Thyroid gland (tissue), 4 donors: Measurements from ENCODE around the gene DNAH10. TPM values are rescaled to one million over a fixed set of nuclear protein-coding genes. Genes with fewer than 3 reads are reported as not detected.

Source experiments
- DNase-seq, 2 donors: peaks; one replicate each; pipeline ENCODE4 v3.0.0-alpha.2; 2019
- H3K27ac ChIP-seq, 3 donors: fragments of 200-600 bp; sonication (generic); 1 replicate in 2 of 3; 2 replicates in 1 of 3; pipeline ENCODE4 v1.5.1; 2016 to 2019; ENCODE audit warnings: mild to moderate bottlenecking in 1 of 3, moderate library complexity in 1 of 3
- H3K27me3 ChIP-seq: fragments of 200-600 bp; sonication (generic); one replicate; pipeline ENCODE4 v1.5.1; 2019
- H3K36me3 ChIP-seq, 2 donors: fragments of 200-600 bp; sonication (generic); one replicate each; pipeline ENCODE4 v1.5.1; 2016 to 2019
- H3K4me1 ChIP-seq, 2 donors: fragments of 200-600 bp; sonication (generic); one replicate each; pipeline ENCODE4 v1.5.1; 2017 to 2019
- H3K4me3 ChIP-seq, 3 donors: fragments of 200-600 bp; sonication (generic); replicated peaks in 1 of 3; 1 replicate in 2 of 3; 2 replicates in 1 of 3; pipeline ENCODE4 v1.5.1; 2016; ENCODE audit warnings: mild to moderate bottlenecking in 1 of 3
- H3K9me3 ChIP-seq: fragments of 200-600 bp; sonication (generic); one replicate; pipeline ENCODE4 v1.5.1; 2017
- POLR2A ChIP-seq, 2 donors: fragments of 450-650 bp; IDR thresholded peaks; one replicate each; pipeline ENCODE4 v1.6.1; 2017; ENCODE audit warnings: antibody characterized with exemption in 2 of 2, mild to moderate bottlenecking in 2 of 2, moderate library complexity in 1 of 2
- WGBS, 2 donors: methylation state at CpG; one replicate each; pipeline ENCODE4 v1.1.5; 2017; 5-methylcytosine and 5-hydroxymethylcytosine counted together
- intact Hi-C: fragments of 100-400 bp; cut with DNase I; formaldehyde crosslinking; loops from one replicate; pipeline ENCODE4 v1.15.1; 2023
- total RNA-seq, 4 donors: library from RNA; depleted of rRNA; stranded (reverse); fragments of >200 nt; gene quantifications; one replicate each; pipeline ENCODE4 v1.2.3, GENCODE V29; 2016
- TF ChIP-seq, protein P1 (sequence below), 6 experiments: fragments of 200-600 bp in 3 of 6; fragments of 450-650 bp in 3 of 6; sonication (generic) in 3 of 6; IDR thresholded peaks; one replicate each; pipeline ENCODE4 v1.5.1; 2016 to 2019; ENCODE audit warnings: antibody characterized with exemption in 6 of 6, mild to moderate bottlenecking in 2 of 6, inconsistent platforms in 1 of 6, moderate library complexity in 1 of 6

Gene DNAH10
- total RNA-seq, 4 donors from 2014 or later, result 0.10 to 0.33 (median 0.27) TPM; not detected in 1

DNA sequence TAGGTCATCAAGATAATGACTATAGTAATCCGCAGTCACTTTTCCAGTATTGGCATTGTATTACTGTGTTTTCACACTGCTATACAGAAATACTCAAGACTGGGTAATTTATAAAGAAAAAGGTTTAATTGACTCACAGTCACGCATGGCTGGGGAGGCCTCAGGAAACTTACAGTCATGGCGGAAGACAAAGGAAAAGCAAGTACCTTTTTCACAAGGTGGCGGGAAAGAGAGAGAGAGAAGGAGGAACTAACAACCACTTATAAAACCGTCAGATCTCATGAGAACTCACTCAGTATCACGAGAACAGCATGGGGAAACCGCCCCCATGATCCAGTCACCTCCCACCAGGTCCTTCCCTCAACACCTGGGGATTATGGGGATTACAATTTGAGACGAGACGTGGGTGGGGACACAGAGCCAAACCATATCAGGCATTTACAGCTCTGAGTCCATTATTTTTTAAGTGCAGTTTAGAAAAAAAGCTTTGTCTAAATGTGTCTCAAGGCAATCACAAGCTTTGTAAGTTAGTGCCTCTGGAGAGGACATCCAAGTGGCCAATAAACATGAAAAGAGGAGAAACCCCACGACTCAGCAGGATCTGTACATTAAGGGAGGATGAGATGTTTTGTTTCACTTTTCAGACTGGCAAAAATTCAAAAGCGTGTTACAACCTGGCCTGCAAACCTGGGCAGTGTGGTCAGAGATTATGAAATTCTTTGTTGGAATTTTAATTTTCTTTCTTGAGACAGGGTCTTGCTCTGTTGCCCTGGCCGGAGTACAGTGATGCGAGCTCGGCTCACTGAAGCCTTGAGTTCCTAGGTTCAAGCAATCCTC lies 82.0 kb downstream of the DNAH10 start:
- no peak for DNase-seq

DNA sequence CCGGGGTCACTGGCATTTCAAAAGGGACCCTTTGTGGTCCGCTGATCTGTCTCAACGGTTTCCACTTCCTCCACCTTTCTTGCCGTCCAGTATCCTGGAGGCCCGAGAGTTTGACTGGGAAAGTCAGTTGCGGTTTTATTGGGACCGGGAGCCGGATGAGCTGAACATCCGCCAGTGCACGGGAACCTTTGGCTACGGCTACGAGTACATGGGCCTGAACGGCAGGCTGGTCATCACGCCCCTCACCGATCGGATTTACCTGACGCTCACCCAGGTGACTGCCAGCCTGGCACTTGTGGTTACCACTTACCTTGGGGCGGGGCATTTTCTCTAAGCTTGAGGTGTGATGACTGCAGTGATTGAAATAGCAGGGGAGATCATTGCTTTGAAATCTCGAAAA lies 83.8 kb downstream of the DNAH10 start:
- intact Hi-C loops, result no loop called here
- Histone ChIP-seq H3K36me3 (no peaks in the 10 kb centered on the region), H3K9me3 (no peaks in the 10 kb centered on the region), H3K4me3 (no peak overlapping the region), H3K27ac (no peak overlapping the region), H3K27me3 (no peaks in the 10 kb centered on the region), H3K4me1 (no peaks in the 10 kb centered on the region)
- WGBS, 2 donors, result 91 to 92% methylated on average over 19 of the region's 19 CpGs
- DNase-seq, result no peak
- no peak for TF ChIP-seq POLR2A (IDR thresholded peaks at IDR 0.05)
- TF ChIP-seq, protein P1, sequence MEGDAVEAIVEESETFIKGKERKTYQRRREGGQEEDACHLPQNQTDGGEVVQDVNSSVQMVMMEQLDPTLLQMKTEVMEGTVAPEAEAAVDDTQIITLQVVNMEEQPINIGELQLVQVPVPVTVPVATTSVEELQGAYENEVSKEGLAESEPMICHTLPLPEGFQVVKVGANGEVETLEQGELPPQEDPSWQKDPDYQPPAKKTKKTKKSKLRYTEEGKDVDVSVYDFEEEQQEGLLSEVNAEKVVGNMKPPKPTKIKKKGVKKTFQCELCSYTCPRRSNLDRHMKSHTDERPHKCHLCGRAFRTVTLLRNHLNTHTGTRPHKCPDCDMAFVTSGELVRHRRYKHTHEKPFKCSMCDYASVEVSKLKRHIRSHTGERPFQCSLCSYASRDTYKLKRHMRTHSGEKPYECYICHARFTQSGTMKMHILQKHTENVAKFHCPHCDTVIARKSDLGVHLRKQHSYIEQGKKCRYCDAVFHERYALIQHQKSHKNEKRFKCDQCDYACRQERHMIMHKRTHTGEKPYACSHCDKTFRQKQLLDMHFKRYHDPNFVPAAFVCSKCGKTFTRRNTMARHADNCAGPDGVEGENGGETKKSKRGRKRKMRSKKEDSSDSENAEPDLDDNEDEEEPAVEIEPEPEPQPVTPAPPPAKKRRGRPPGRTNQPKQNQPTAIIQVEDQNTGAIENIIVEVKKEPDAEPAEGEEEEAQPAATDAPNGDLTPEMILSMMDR (IDR thresholded peaks at IDR 0.05), result no peak

More for the DNA sequence above, 82.0 kb downstream of the DNAH10 start:
- intact Hi-C loops, result no loop called here
- Histone ChIP-seq H3K4me1 (no peaks in the 10 kb centered on the region), H3K36me3 (no peaks in the 10 kb centered on the region), H3K4me3 (no peak overlapping the region), H3K9me3 (no peaks in the 10 kb centered on the region), H3K27me3 (no peaks in the 10 kb centered on the region), H3K27ac (no peak overlapping the region)
- 81 to 84% methylated on average over 14 of the region's 14 CpGs for WGBS, 2 donors
- TF ChIP-seq POLR2A (IDR thresholded peaks at IDR 0.05), result no peak
- TF ChIP-seq, protein P1 (IDR thresholded peaks at IDR 0.05), result no peak

DNA sequence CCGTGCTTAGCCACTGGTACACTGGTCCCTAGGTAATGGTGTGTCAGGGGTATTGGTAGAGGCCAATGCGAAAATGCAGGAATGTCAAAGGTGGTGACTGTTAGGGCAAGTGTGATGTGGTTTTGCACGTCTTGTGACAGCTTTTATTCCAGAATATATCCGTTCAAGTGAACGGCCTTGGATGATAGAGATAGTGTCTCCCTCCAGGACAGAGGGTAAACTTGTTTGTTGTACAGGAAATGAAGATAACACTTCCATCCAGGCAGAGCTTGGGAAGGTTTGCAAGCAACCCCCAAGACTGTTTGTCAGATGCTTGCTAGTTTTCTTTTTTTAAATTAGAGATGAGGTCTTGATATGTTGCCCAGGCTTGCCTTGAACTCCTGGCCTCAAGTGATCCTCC lies 84.2 kb downstream of the DNAH10 start:
- TF ChIP-seq, protein P1 (IDR thresholded peaks at IDR 0.05), result no peak
- no peak for TF ChIP-seq POLR2A (IDR thresholded peaks at IDR 0.05)
- intact Hi-C loops, result no loop called here
- no peak overlapping the region for H3K4me3 ChIP-seq
- no peak for DNase-seq
- no peaks in the 10 kb centered on the region for H3K36me3 ChIP-seq
- WGBS, 2 donors, result 89 to 91% methylated on average over 5 of the region's 5 CpGs
- H3K27ac ChIP-seq, result no peak overlapping the region
- no peaks in the 10 kb centered on the region for H3K9me3 ChIP-seq
- no peaks in the 10 kb centered on the region for H3K27me3 ChIP-seq
- no peaks in the 10 kb centered on the region for H3K4me1 ChIP-seq

DNA sequence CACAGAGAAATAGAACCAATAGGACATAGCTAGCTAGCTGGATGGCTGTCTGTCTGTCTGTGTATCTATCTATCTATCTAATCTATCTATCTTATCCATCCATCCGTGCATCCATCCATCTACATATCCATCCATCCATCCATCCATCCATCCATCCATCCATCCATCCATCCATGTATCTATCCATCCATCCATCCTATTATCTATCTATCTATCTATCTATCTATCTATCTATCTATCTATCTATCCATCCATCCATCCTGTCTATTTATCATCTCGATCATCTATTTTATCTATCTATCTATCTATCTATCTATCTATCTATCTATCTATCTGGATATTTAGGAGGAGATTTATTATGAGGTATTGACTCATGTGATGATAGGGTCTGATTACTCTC lies 84.9 kb downstream of the DNAH10 start:
- Histone ChIP-seq H3K27ac (no peak overlapping the region), H3K4me1 (no peaks in the 10 kb centered on the region), H3K4me3 (no peak overlapping the region), H3K36me3 (no peaks in the 10 kb centered on the region), H3K27me3 (no peaks in the 10 kb centered on the region), H3K9me3 (no peaks in the 10 kb centered on the region)
- intact Hi-C loops, result no loop called here
- TF ChIP-seq POLR2A (IDR thresholded peaks at IDR 0.05), result no peak
- TF ChIP-seq, protein P1 (IDR thresholded peaks at IDR 0.05), result no peak
- WGBS, 2 donors, result 95% methylated on average over 2 of the region's 2 CpGs
- DNase-seq, result no peak

DNA sequence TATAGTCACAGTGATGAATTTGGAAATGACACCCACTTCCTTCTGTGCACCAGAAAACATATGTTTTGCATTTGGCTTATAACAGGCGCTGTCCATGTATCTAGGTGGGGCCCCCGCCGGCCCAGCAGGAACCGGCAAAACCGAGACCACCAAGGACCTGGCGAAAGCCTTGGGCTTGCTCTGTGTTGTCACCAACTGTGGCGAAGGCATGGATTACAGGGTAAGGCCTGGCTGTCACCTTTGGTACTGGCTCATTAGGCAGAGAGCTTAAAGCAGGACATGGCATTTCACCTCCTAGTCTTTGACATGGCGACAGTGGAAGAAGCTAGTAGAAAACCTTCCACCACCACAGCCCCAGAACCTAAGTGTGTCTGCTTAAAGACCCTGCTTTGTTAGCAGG lies 85.8 kb downstream of the DNAH10 start:
- TF ChIP-seq, protein P1 (IDR thresholded peaks at IDR 0.05), result no peak
- no peak for TF ChIP-seq POLR2A (IDR thresholded peaks at IDR 0.05)
- intact Hi-C loops, result no loop called here
- no peak for DNase-seq
- no peak overlapping the region for H3K4me3 ChIP-seq
- WGBS, 2 donors, result 93 to 95% methylated on average over 8 of the region's 8 CpGs
- no peaks in the 10 kb centered on the region for H3K27me3 ChIP-seq
- no peaks in the 10 kb centered on the region for H3K9me3 ChIP-seq
- H3K4me1 ChIP-seq, result no peaks in the 10 kb centered on the region
- H3K36me3 ChIP-seq, result no peaks in the 10 kb centered on the region
- H3K27ac ChIP-seq, result no peak overlapping the region
